Activated T-helper 17 cell treated with anti-CD3 and anti-CD28 coated beads, Interleukin-2, amount 50 U/mL, for 72 hours (primary cell): Measurements from ENCODE around the gene TANK. TPM values are rescaled to one million over a fixed set of nuclear protein-coding genes. Genes with fewer than 3 reads are reported as not detected.
"Not testable (repeated sequence)": the region's sequence is repeated elsewhere in the genome, so short reads cannot be mapped to it uniquely, and the experiment has no call there.

Experiments used
- ATAC-seq: fragments of 150-1000 bp; cut with Tn5 transposase; replicated peaks from 2 replicates; pipeline ENCODE4 v1.10.0; 2021; ENCODE audit warnings: mild to moderate bottlenecking, moderate library complexity
- H3K27ac Mint-ChIP-seq: one replicate; pipeline ENCODE4 v1.8.0; 2022; ENCODE audit warnings: mixed read lengths
- H3K27me3 Mint-ChIP-seq: one replicate; pipeline ENCODE4 v1.8.0; 2022; ENCODE audit warnings: mixed read lengths
- H3K36me3 Mint-ChIP-seq: one replicate; pipeline ENCODE4 v1.8.0; 2022; ENCODE audit warnings: low read depth, mild to moderate bottlenecking, mixed read lengths
- H3K4me1 Mint-ChIP-seq: one replicate; pipeline ENCODE4 v1.8.0; 2022; ENCODE audit warnings: mixed read lengths
- H3K4me3 Mint-ChIP-seq: one replicate; pipeline ENCODE4 v1.8.0; 2022; ENCODE audit warnings: mild to moderate bottlenecking, mixed read lengths
- H3K9me3 Mint-ChIP-seq: one replicate; pipeline ENCODE4 v1.8.0; 2022; ENCODE audit warnings: mixed read lengths
- total RNA-seq, 2 donors: library from RNA; stranded (reverse); gene quantifications; one replicate each; pipeline ENCODE4 v1.2.3, GENCODE V29; 2022

Gene TANK
- total RNA-seq, 2 donors from 2014 or later, result 110 to 114 TPM

DNA sequence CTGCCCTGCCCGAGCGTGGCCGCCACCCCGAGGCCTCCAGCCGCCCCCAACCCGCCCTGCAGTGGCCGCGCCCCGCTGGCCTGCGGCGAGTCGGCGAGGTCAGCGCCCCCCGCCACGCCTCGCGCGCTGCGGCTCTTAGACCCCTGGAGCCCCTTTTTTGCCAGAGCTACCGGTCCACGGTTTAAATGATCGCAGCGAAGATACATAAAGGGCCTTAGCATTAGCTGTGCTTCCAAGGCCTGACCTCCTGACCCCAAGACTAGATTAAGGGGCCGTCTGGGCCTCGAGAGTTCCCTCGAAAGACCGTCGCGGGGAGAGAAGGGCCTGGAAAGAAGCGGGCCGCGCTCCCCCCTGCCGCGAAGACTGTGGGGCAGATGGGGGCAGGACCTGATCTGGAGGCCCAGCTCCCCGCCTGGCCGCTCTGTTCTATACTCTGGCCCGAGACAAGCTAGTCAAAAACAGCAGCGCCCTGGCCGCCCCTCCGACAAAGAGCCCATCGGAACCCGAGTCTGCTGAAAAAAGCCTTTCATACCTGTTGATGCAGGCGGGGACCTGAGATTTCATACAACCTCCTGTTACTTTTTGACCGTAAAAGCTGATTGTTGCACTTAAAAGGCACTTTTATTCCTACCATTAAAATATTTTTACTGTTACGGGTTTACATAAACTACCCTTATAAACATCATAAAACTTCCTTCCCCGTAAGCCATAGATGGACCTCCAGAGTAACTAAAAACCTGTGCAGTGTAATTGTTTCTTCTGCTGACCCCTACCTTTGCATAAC is 79.3 kb downstream of the TANK start:
- H3K36me3 Mint-ChIP-seq, result peaks cover 33% of the 10 kb centered on the region
- peaks cover 26% of the 10 kb centered on the region for H3K4me1 Mint-ChIP-seq
- H3K9me3 Mint-ChIP-seq, result no peaks in the 10 kb centered on the region
- no peak overlapping the region for H3K27ac Mint-ChIP-seq
- peak overlapping the region; percentile 43 for H3K4me3 Mint-ChIP-seq
- no peak for ATAC-seq
- no peaks in the 10 kb centered on the region for H3K27me3 Mint-ChIP-seq

DNA sequence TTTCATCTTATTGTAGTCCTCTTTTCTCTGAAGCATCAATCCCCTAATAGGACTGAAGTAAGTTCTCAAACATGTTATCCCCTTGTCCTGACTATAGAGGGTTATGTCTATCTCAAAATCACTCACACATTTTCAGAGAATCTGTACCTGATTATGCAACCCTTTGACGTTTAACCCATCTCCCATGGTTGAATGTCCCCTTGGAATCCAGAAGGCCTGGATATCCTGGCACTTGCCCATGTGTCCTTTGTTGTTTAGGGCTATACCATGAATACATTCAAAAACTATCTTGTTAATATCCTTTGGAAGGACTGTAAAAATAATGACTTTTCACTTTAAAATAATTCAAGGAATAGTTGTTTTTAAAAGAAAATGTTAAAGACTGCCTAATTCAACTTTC is 81.7 kb downstream of the TANK start:
- Mint-ChIP-seq H3K36me3 (peaks cover 20% of the 10 kb centered on the region), H3K9me3 (no peaks in the 10 kb centered on the region), H3K27ac (peak overlapping the region; percentile 34), H3K4me3 (no peak overlapping the region), H3K27me3 (no peaks in the 10 kb centered on the region), H3K4me1 (peaks cover 23% of the 10 kb centered on the region)
- no peak for ATAC-seq

- peaks cover 16% of the 10 kb centered on the region for H3K4me1 Mint-ChIP-seq
- ATAC-seq, result no peak
- H3K9me3 Mint-ChIP-seq, result no peaks in the 10 kb centered on the region
- peaks cover 9% of the 10 kb centered on the region for H3K36me3 Mint-ChIP-seq
- H3K27ac Mint-ChIP-seq, result peak overlapping the region; percentile 94
- peak overlapping the region; percentile 89 for H3K4me3 Mint-ChIP-seq
- no peaks in the 10 kb centered on the region for H3K27me3 Mint-ChIP-seq
Measured at GRCh38 chr2:161243312-161243711, 83.1 kb downstream of the TANK start.

- peaks cover 14% of the 10 kb centered on the region for H3K4me1 Mint-ChIP-seq
- H3K9me3 Mint-ChIP-seq, result no peaks in the 10 kb centered on the region
- no peaks in the 10 kb centered on the region for H3K27me3 Mint-ChIP-seq
- H3K36me3 Mint-ChIP-seq, result peaks cover 9% of the 10 kb centered on the region
- peak overlapping the region; percentile 94 for H3K27ac Mint-ChIP-seq
- no peak for ATAC-seq
- H3K4me3 Mint-ChIP-seq, result peak overlapping the region; percentile 89
Measured at GRCh38 chr2:161243905-161244304, 83.7 kb downstream of the TANK start.

GRCh38 chr2:161244387-161245260 is 84.4 kb downstream of the TANK start:
- not testable (repeated sequence) for H3K27me3 Mint-ChIP-seq, H3K36me3 Mint-ChIP-seq, H3K9me3 Mint-ChIP-seq
- ATAC-seq, result peak; percentile 97
- Mint-ChIP-seq H3K27ac (peak overlapping the region; percentile 94), H3K4me1 (peaks cover 19% of the 10 kb centered on the region), H3K4me3 (peak overlapping the region; percentile 89)

DNA sequence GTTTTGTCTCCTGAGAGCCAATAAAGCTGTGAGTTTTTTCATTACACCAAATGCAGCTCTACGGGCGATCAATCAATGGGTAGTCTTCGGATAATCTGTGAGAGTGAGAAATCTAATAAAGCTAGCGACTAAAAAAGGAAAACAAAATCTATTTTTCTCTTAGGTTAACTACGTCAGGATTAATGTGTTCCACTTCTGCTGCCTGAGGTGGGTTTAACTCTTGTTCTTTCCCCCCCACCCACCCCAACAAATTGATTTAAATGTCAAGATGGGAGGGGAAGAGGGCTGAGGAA is 85.0 kb downstream of the TANK start:
- Mint-ChIP-seq H3K9me3 (no peaks in the 10 kb centered on the region), H3K36me3 (peaks cover 9% of the 10 kb centered on the region), H3K27ac (peak overlapping the region; percentile 94), H3K27me3 (no peaks in the 10 kb centered on the region), H3K4me1 (peaks cover 22% of the 10 kb centered on the region), H3K4me3 (peak overlapping the region; percentile 89)
- no peak for ATAC-seq

DNA sequence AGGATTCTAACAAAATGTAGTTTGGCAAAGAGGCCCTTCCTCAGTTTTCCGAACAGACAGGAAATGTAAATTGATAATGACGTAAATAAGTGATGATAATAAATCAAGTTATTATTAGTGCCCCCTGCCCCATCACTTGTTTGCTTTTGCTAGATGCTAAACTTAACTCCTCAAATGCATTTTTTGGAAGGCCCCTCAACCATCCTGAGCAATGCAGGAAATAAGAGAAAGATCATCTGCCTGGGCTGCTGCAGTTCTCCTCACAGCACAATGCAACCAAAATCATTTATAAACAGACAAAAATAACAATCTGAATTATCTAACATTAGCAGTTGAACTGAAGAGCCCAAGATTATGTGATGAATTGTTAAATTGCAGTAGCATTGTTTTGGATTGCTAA is 85.4 kb downstream of the TANK start:
- no peaks in the 10 kb centered on the region for H3K9me3 Mint-ChIP-seq
- no peak for ATAC-seq
- H3K4me1 Mint-ChIP-seq, result peaks cover 22% of the 10 kb centered on the region
- H3K4me3 Mint-ChIP-seq, result peak overlapping the region; percentile 89
- no peaks in the 10 kb centered on the region for H3K27me3 Mint-ChIP-seq
- H3K27ac Mint-ChIP-seq, result peak overlapping the region; percentile 94
- peaks cover 9% of the 10 kb centered on the region for H3K36me3 Mint-ChIP-seq

- no peak for ATAC-seq
- H3K9me3 Mint-ChIP-seq, result no peaks in the 10 kb centered on the region
- H3K4me3 Mint-ChIP-seq, result peak overlapping the region; percentile 89
- H3K36me3 Mint-ChIP-seq, result peaks cover 9% of the 10 kb centered on the region
- H3K27ac Mint-ChIP-seq, result peak overlapping the region; percentile 94
- no peaks in the 10 kb centered on the region for H3K27me3 Mint-ChIP-seq
- peaks cover 22% of the 10 kb centered on the region for H3K4me1 Mint-ChIP-seq
Measured at GRCh38 chr2:161246281-161246680, 86.1 kb downstream of the TANK start.

DNA sequence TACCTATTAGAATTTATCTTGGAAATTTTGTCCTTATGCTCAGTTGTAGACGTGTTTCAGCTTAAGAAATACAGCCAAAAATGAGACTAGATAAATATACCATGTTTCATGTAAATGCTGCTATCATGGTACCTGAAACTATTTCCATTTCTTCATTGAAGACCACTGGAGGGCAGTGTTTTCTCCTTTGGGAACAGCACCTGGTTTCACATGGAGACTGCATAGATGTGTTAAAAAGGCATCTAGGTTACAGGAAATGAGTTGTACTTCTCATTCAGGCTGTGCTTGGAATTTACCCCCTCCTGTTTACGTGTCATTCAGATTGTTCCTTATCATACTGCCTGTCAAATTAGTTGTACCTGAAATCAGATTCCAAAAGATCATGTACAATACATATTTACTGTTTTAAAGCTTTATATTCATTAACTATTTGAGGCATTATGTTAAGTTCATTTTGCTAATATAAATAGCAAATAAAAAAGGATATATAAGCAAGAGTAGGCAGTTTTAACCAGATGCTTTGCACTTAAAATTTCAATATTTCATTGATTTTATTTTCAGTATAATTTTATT is 90.7 kb downstream of the TANK start:
- H3K36me3 Mint-ChIP-seq, result no peaks in the 10 kb centered on the region
- ATAC-seq, result peak; percentile 72
- H3K4me1 Mint-ChIP-seq, result peaks cover 8% of the 10 kb centered on the region
- H3K27me3 Mint-ChIP-seq, result no peaks in the 10 kb centered on the region
- H3K27ac Mint-ChIP-seq, result peak overlapping the region; percentile 20
- H3K4me3 Mint-ChIP-seq, result no peak overlapping the region
- no peaks in the 10 kb centered on the region for H3K9me3 Mint-ChIP-seq

- no peaks in the 10 kb centered on the region for H3K9me3 Mint-ChIP-seq
- no peaks in the 10 kb centered on the region for H3K4me1 Mint-ChIP-seq
- no peak overlapping the region for H3K27ac Mint-ChIP-seq
- peaks cover 3% of the 10 kb centered on the region for H3K27me3 Mint-ChIP-seq
- ATAC-seq, result no peak
- H3K4me3 Mint-ChIP-seq, result no peak overlapping the region
- no peaks in the 10 kb centered on the region for H3K36me3 Mint-ChIP-seq
Measured at GRCh38 chr2:161257123-161257952, 97.1 kb downstream of the TANK start.

- Mint-ChIP-seq H3K27ac (no peak overlapping the region), H3K4me1 (no peaks in the 10 kb centered on the region), H3K27me3 (no peaks in the 10 kb centered on the region), H3K36me3 (no peaks in the 10 kb centered on the region), H3K4me3 (no peak overlapping the region), H3K9me3 (no peaks in the 10 kb centered on the region)
- no peak for ATAC-seq
Measured at GRCh38 chr2:161265874-161266273, 105.6 kb downstream of the TANK start.

DNA sequence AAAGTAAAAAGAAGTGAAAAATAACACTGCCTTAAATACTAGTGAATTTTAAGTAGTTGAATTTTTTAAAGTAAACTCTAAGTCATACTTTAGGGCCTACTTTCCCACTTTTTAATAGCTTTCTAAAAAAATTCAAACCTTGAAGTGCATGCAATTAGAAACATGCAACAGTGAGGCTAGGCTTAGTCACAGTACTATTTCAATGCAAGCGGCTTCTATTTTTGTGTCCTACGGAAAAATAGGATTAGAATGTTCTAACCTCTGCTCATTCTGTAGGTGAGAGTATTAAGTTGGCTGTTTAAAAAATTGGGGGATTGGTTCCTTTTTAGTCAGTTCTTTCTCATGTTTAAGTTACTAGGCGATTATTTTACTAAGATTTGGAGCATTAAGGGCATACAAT is 108.9 kb downstream of the TANK start:
- Mint-ChIP-seq H3K4me1 (peaks cover 5% of the 10 kb centered on the region), H3K4me3 (no peak overlapping the region), H3K27ac (no peak overlapping the region), H3K36me3 (no peaks in the 10 kb centered on the region), H3K9me3 (no peaks in the 10 kb centered on the region), H3K27me3 (peaks cover 3% of the 10 kb centered on the region)
- ATAC-seq, result no peak

- H3K9me3 Mint-ChIP-seq, result no peaks in the 10 kb centered on the region
- peaks cover 5% of the 10 kb centered on the region for H3K4me1 Mint-ChIP-seq
- ATAC-seq, result peak; percentile 57
- no peak overlapping the region for H3K4me3 Mint-ChIP-seq
- no peak overlapping the region for H3K27ac Mint-ChIP-seq
- no peaks in the 10 kb centered on the region for H3K36me3 Mint-ChIP-seq
- H3K27me3 Mint-ChIP-seq, result peaks cover 3% of the 10 kb centered on the region
Measured at GRCh38 chr2:161273038-161273760, 113.0 kb downstream of the TANK start.
